Smooth muscle cell (in vitro differentiated cells): ENCODE data around the gene CPT1C. TPM values are rescaled to one million over a fixed set of nuclear protein-coding genes. Genes with fewer than 3 reads are reported as not detected.

ENCODE experiments used
- DNase-seq: peaks from one replicate; lab custom pipeline; 2025; ENCODE audit not compliant: unreplicated experiment; lab: John Stamatoyannopoulos, UW
- H2AFZ ChIP-seq: fragments of 200-600 bp; sonication (generic); 2 replicates; pipeline ENCODE4 v1.6.0; 2016; ENCODE audit warnings: antibody characterized with exemption, low read depth, mild to moderate bottlenecking
- H3F3A ChIP-seq: fragments of 200-600 bp; sonication (generic); 2 replicates; pipeline ENCODE4 v1.6.0; 2017; ENCODE audit warnings: antibody characterized with exemption, low read depth
- H3K27ac ChIP-seq: fragments of 200-600 bp; sonication (generic); 2 replicates; pipeline ENCODE4 v1.5.1; 2016; ENCODE audit warnings: low read depth, mild to moderate bottlenecking
- H3K27me3 ChIP-seq: fragments of 200-600 bp; sonication (generic); 2 replicates; pipeline ENCODE4 v1.6.1; 2016; ENCODE audit warnings: low read depth, mild to moderate bottlenecking
- H3K36me3 ChIP-seq: fragments of 200-600 bp; sonication (generic); 2 replicates; pipeline ENCODE4 v1.5.1; 2016; ENCODE audit warnings: low read depth
- H3K4me1 ChIP-seq: fragments of 200-600 bp; sonication (generic); 2 replicates; pipeline ENCODE4 v1.5.1; 2016; ENCODE audit warnings: low read depth
- H3K4me2 ChIP-seq: fragments of 200-600 bp; sonication (generic); 2 replicates; pipeline ENCODE4 v1.6.0; 2016; ENCODE audit warnings: mild to moderate bottlenecking
- H3K4me3 ChIP-seq: fragments of 200-600 bp; sonication (generic); 2 replicates; pipeline ENCODE4 v1.5.1; 2016; ENCODE audit warnings: mild to moderate bottlenecking
- H3K79me2 ChIP-seq: fragments of 200-600 bp; sonication (generic); 2 replicates; pipeline ENCODE4 v1.6.0; 2016; ENCODE audit warnings: low read depth, mild to moderate bottlenecking
- H3K9ac ChIP-seq: fragments of 200-600 bp; sonication (generic); 2 replicates; pipeline ENCODE4 v1.6.0; 2016; ENCODE audit warnings: low read depth
- H3K9me3 ChIP-seq: fragments of 200-600 bp; sonication (generic); replicated peaks from 2 replicates; pipeline ENCODE4 v1.5.1; 2016; ENCODE audit warnings: low read depth
- H4K20me1 ChIP-seq: fragments of 200-600 bp; sonication (generic); 2 replicates; pipeline ENCODE4 v1.6.0; 2016; ENCODE audit warnings: low read depth
- CTCF ChIP-seq: fragments of 200-600 bp; sonication (generic); IDR thresholded peaks from 2 replicates; pipeline ENCODE4 v1.5.1; 2017; ENCODE audit warnings: borderline replicate concordance, mild to moderate bottlenecking, antibody characterized with exemption; ENCODE audit not compliant: insufficient read depth, poor library complexity, severe bottlenecking
- WGBS: methylation state at CpG from one replicate; pipeline ENCODE4 v1.1.7; 2016; ENCODE audit warnings: low lambda C conversion rate; 5-methylcytosine and 5-hydroxymethylcytosine counted together
- polyA plus RNA-seq: library from polyadenylated mRNA; unstranded; fragments of >200 nt; fragmentation: Nextera tagmentation; extraction: Ambion mirVana; gene quantifications from 2 replicates; pipeline ENCODE4 v1.2.1, GENCODE V29; 2016
- total RNA-seq: library from RNA; depleted of rRNA; stranded (reverse); fragments of >200 nt; gene quantifications from 2 replicates; pipeline ENCODE4 v1.2.3, GENCODE V29; 2014

Gene CPT1C
- total and polyA plus RNA-seq, 2 experiments from 2014 or later = 19.7 to 20.0 TPM

- no peak for DNase-seq
- Histone ChIP-seq H3K4me2 (no peak overlapping the region), H3K27me3 (no peaks in the 10 kb centered on the region), H3K4me3 (no peak overlapping the region), H3K36me3 (no peaks in the 10 kb centered on the region), H2AFZ (no peak overlapping the region), H3K9me3 (no peaks in the 10 kb centered on the region), H3K4me1 (no peaks in the 10 kb centered on the region), H3K9ac (no peak overlapping the region), H3F3A (no peaks in the 10 kb centered on the region), H3K79me2 (no peaks in the 10 kb centered on the region), H4K20me1 (no peaks in the 10 kb centered on the region), H3K27ac (no peak overlapping the region)
- 78% methylated on average over 36 of the region's 52 CpGs for WGBS
- no peak for TF ChIP-seq CTCF
These were observed 55.5 kb downstream of the CPT1C start for GRCh38 chr19:49746206-49746958.

GRCh38 chr19:49749055-49749716 lies 58.3 kb downstream of the CPT1C start:
- Histone ChIP-seq H2AFZ (no peak overlapping the region), H3K9ac (no peak overlapping the region), H3K4me2 (no peak overlapping the region), H3K79me2 (no peaks in the 10 kb centered on the region), H3F3A (no peaks in the 10 kb centered on the region), H3K9me3 (no peaks in the 10 kb centered on the region), H3K4me1 (no peaks in the 10 kb centered on the region), H3K27ac (no peak overlapping the region), H4K20me1 (no peaks in the 10 kb centered on the region), H3K36me3 (no peaks in the 10 kb centered on the region), H3K27me3 (no peaks in the 10 kb centered on the region), H3K4me3 (no peak overlapping the region)
- WGBS = 90% methylated on average over 6 of the region's 6 CpGs
- no peak for DNase-seq
- TF ChIP-seq CTCF = no peak

GRCh38 chr19:49749771-49750170 lies 58.9 kb downstream of the CPT1C start:
- Histone ChIP-seq H4K20me1 (no peaks in the 10 kb centered on the region), H3F3A (no peaks in the 10 kb centered on the region), H3K36me3 (no peaks in the 10 kb centered on the region), H3K9me3 (no peaks in the 10 kb centered on the region), H3K27me3 (no peaks in the 10 kb centered on the region), H3K4me2 (no peak overlapping the region), H2AFZ (no peak overlapping the region), H3K4me3 (no peak overlapping the region), H3K4me1 (no peaks in the 10 kb centered on the region), H3K9ac (no peak overlapping the region), H3K79me2 (no peaks in the 10 kb centered on the region), H3K27ac (no peak overlapping the region)
- 67% methylated on average over 1 of the region's 1 CpG for WGBS
- DNase-seq = no peak
- no peak for TF ChIP-seq CTCF
